ENCODE data around the gene CH25H.

Gene CH25H

GRCh38 chr10:89226891-89227290 is 19.8 kb upstream of the CH25H start:
- H3K4me3 ChIP-seq (ENCODE audit: low read depth, low read length): no peak overlapping the region
- H3K9me3 ChIP-seq (ENCODE audit: control insufficient read depth, insufficient read depth, low read length): peaks cover 5% of the 10 kb centered on the region
- H3K36me3 ChIP-seq (ENCODE audit: control insufficient read depth, insufficient read depth, low read length): no peaks in the 10 kb centered on the region
- no peaks in the 10 kb centered on the region for H3K4me1 ChIP-seq (ENCODE audit: control insufficient read depth, insufficient read depth, low read length)
- no peak overlapping the region for H3K9ac ChIP-seq (ENCODE audit: low read depth, low read length)
- no peaks in the 10 kb centered on the region for H3K27me3 ChIP-seq (ENCODE audit: control insufficient read depth, insufficient read depth, low read length)

GRCh38 chr10:89224739-89225443 is 17.8 kb upstream of the CH25H start:
- Histone ChIP-seq H3K4me1 (ENCODE audit: control insufficient read depth, insufficient read depth, low read length) (no peaks in the 10 kb centered on the region), H3K27me3 (ENCODE audit: control insufficient read depth, insufficient read depth, low read length) (no peaks in the 10 kb centered on the region), H3K9me3 (ENCODE audit: control insufficient read depth, insufficient read depth, low read length) (peaks cover 5% of the 10 kb centered on the region), H3K4me3 (ENCODE audit: low read depth, low read length) (no peak overlapping the region), H3K36me3 (ENCODE audit: control insufficient read depth, insufficient read depth, low read length) (no peaks in the 10 kb centered on the region), H3K9ac (ENCODE audit: low read depth, low read length) (no peak overlapping the region)

DNA sequence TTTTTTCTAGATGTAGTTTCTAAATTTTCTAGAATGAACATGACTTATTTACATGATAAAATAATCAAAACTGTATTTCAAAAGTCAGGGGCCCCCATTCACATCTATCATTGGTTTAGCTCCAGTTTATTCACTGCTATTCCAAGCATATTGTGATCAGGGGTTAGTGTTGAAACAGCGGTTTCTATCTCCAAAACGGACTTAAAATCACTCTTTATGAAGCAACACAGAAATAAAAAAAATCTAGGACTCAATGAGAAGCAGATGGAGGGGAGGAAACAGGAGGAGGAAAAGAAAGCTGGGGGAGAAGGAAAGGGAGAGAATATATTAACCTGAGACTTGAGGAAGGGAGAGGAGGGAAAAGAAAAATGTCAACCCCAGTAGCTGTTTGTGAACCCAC is 14.8 kb upstream of the CH25H start:
- Histone ChIP-seq H3K9ac (ENCODE audit: low read depth, low read length) (no peak overlapping the region), H3K4me3 (ENCODE audit: low read depth, low read length) (no peak overlapping the region), H3K36me3 (ENCODE audit: control insufficient read depth, insufficient read depth, low read length) (no peaks in the 10 kb centered on the region), H3K9me3 (ENCODE audit: control insufficient read depth, insufficient read depth, low read length) (no peaks in the 10 kb centered on the region), H3K27me3 (ENCODE audit: control insufficient read depth, insufficient read depth, low read length) (no peaks in the 10 kb centered on the region), H3K4me1 (ENCODE audit: control insufficient read depth, insufficient read depth, low read length) (no peaks in the 10 kb centered on the region)

DNA sequence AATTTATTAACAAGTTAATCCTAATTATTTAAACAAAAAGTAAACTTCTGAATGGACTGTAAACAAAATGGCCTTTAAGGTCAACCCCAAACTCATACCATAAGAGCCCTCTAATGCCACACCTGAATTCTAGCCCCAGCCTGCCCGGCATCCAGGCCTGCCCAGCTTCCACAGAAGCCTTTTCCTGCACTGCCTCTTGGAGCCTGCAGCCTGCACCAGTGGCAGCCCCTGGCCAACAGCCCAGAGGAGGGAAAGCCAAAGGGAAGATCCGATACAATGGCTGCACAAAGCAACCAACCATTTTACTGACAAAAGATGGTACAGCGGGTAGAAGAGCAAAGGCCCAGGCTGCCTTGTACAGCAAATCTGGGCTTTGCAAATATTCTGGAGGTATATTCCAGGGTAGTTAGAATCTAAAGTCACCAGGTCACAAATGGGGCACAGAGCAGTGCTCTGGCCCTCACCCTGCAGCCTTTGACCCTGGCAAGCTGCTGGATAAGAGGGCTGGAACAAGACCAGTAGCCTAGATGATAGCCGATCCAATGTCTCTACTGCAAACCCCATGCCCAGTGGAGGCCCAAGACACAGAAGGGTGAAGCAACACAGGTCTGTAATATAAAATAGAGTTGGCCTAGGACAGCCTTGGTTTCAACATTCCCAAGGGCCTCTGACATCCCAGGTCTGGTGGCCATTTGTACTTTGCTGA is 12.5 kb upstream of the CH25H start:
- no peaks in the 10 kb centered on the region for H3K9me3 ChIP-seq (ENCODE audit: control insufficient read depth, insufficient read depth, low read length)

DNA sequence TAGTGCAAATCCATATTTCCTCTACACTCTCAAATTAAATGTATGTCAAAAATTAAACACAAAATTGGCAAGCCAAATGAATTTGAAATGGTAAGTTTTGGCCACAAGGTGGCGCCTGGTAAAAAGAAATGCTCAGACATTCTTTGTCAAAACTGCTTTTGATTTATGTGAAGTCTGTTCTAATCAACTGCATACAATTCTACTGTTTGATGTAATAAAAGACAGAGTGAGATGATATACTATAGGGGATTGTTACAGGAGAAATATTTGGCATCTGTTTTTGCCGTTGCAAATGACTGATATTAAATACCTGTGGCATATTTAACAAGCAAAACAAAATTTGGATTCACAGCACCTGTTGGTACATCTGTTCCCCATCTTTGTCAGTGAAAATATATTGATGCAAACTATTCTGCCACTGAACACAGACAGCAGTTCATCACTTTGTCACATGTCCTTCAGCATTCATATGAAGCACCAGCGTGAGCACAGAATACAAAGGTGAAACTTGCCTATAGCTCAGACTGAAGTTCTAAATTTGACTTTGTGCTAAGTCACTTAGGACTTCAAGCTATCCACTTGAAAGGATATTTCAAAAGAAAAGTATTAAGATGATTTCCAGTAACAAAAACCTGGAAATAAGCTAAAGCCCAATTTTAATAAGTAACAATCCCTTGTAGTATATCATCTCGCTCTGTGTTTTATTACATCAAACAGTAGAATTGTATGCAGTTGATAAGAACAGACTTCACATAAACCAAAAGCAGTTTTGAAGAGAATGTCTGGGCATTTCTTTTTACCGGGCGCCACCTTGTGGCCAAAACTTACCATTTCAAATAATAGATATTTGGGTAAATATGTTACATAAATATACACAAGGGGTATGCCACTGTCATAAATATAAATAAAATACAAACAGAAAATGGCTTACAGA is 10.2 kb upstream of the CH25H start:
- no peaks in the 10 kb centered on the region for H3K9me3 ChIP-seq (ENCODE audit: control insufficient read depth, insufficient read depth, low read length)
- no peaks in the 10 kb centered on the region for H3K36me3 ChIP-seq (ENCODE audit: control insufficient read depth, insufficient read depth, low read length)
- H3K4me1 ChIP-seq (ENCODE audit: control insufficient read depth, insufficient read depth, low read length): no peaks in the 10 kb centered on the region
- H3K4me3 ChIP-seq (ENCODE audit: low read depth, low read length): no peak overlapping the region
- H3K27me3 ChIP-seq (ENCODE audit: control insufficient read depth, insufficient read depth, low read length): no peaks in the 10 kb centered on the region
- no peak overlapping the region for H3K9ac ChIP-seq (ENCODE audit: low read depth, low read length)

More for the DNA sequence above, 12.5 kb upstream of the CH25H start:
- Histone ChIP-seq H3K27me3 (ENCODE audit: control insufficient read depth, insufficient read depth, low read length) (no peaks in the 10 kb centered on the region), H3K4me3 (ENCODE audit: low read depth, low read length) (no peak overlapping the region), H3K36me3 (ENCODE audit: control insufficient read depth, insufficient read depth, low read length) (no peaks in the 10 kb centered on the region), H3K4me1 (ENCODE audit: control insufficient read depth, insufficient read depth, low read length) (no peaks in the 10 kb centered on the region), H3K9ac (ENCODE audit: low read depth, low read length) (no peak overlapping the region)

DNA sequence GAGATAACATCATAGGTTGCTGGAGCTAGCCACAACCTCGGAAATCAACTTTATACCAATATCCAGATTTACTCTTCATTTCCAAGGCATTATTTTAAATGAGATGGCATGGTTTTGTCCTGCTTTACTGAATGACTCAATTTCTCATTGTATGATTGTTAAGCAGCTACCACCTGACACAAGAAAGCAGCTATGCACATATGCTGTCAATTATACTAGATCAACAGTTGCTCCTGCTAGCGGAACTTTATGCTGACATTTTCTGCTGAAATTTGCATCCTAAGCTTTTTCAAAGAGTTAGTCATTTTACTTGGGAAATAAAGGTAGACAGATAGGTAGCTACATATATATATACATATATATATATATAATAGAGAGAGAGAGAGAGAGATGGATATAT is 8.9 kb upstream of the CH25H start:
- Histone ChIP-seq H3K9ac (ENCODE audit: low read depth, low read length) (no peak overlapping the region), H3K4me1 (ENCODE audit: control insufficient read depth, insufficient read depth, low read length) (no peaks in the 10 kb centered on the region)

GRCh38 chr10:89215511-89215910 is 8.4 kb upstream of the CH25H start:
- Histone ChIP-seq H3K36me3 (ENCODE audit: control insufficient read depth, insufficient read depth, low read length) (no peaks in the 10 kb centered on the region), H3K9me3 (ENCODE audit: control insufficient read depth, insufficient read depth, low read length) (no peaks in the 10 kb centered on the region), H3K4me3 (ENCODE audit: low read depth, low read length) (no peak overlapping the region), H3K4me1 (ENCODE audit: control insufficient read depth, insufficient read depth, low read length) (no peaks in the 10 kb centered on the region), H3K27me3 (ENCODE audit: control insufficient read depth, insufficient read depth, low read length) (peaks cover 2% of the 10 kb centered on the region), H3K9ac (ENCODE audit: low read depth, low read length) (no peak overlapping the region)

More for the DNA sequence above, 8.9 kb upstream of the CH25H start:
- Histone ChIP-seq H3K27me3 (ENCODE audit: control insufficient read depth, insufficient read depth, low read length) (no peaks in the 10 kb centered on the region), H3K4me3 (ENCODE audit: low read depth, low read length) (no peak overlapping the region), H3K9me3 (ENCODE audit: control insufficient read depth, insufficient read depth, low read length) (no peaks in the 10 kb centered on the region), H3K36me3 (ENCODE audit: control insufficient read depth, insufficient read depth, low read length) (no peaks in the 10 kb centered on the region)

- H3K9me3 ChIP-seq (ENCODE audit: control insufficient read depth, insufficient read depth, low read length): no peaks in the 10 kb centered on the region
- no peaks in the 10 kb centered on the region for H3K4me1 ChIP-seq (ENCODE audit: control insufficient read depth, insufficient read depth, low read length)
- no peak overlapping the region for H3K9ac ChIP-seq (ENCODE audit: low read depth, low read length)
These were observed 7.5 kb upstream of the CH25H start for GRCh38 chr10:89214566-89215165.

DNA sequence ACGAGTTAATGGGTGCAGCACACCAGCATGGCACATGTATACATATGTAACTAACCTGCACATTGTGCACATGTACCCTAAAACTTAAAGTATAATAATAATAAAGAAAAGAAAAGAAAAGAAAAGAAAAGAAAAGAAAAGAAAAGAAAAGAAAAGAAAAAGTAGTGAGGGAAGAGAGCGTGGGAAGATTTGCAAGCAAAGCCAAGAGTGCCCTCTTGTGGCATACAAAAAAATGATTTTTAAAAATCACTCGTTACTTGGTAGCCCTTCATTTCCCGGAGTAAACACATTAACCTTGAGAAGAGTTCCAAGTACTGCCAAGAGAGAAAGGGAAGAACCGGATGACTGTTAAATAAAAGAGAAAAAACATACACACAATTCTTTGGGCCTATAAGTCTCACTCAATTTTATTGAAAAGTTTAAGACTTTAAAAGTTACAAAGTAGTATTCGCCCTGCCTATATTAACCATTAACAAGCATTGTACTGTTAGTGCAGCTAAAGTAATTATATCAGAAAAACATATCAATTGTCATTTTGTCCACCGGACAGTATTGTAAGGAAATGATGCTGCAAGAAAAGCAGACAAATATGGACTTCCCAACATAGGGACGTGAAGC is 6.2 kb upstream of the CH25H start:
- H3K36me3 ChIP-seq (ENCODE audit: control insufficient read depth, insufficient read depth, low read length): no peaks in the 10 kb centered on the region
- H3K4me3 ChIP-seq (ENCODE audit: low read depth, low read length): no peak overlapping the region
- H3K4me1 ChIP-seq (ENCODE audit: control insufficient read depth, insufficient read depth, low read length): no peaks in the 10 kb centered on the region
- no peaks in the 10 kb centered on the region for H3K9me3 ChIP-seq (ENCODE audit: control insufficient read depth, insufficient read depth, low read length)
- no peak overlapping the region for H3K9ac ChIP-seq (ENCODE audit: low read depth, low read length)
- peaks cover 23% of the 10 kb centered on the region for H3K27me3 ChIP-seq (ENCODE audit: control insufficient read depth, insufficient read depth, low read length)

More at GRCh38 chr10:89214566-89215165, 7.5 kb upstream of the CH25H start:
- Histone ChIP-seq H3K4me3 (ENCODE audit: low read depth, low read length) (no peak overlapping the region), H3K27me3 (ENCODE audit: control insufficient read depth, insufficient read depth, low read length) (peaks cover 10% of the 10 kb centered on the region), H3K36me3 (ENCODE audit: control insufficient read depth, insufficient read depth, low read length) (no peaks in the 10 kb centered on the region)

- no peak overlapping the region for H3K4me3 ChIP-seq (ENCODE audit: low read depth, low read length)
- no peaks in the 10 kb centered on the region for H3K9me3 ChIP-seq (ENCODE audit: control insufficient read depth, insufficient read depth, low read length)
- H3K4me1 ChIP-seq (ENCODE audit: control insufficient read depth, insufficient read depth, low read length): peaks cover 7% of the 10 kb centered on the region
- H3K9ac ChIP-seq (ENCODE audit: low read depth, low read length): no peak overlapping the region
- H3K36me3 ChIP-seq (ENCODE audit: control insufficient read depth, insufficient read depth, low read length): no peaks in the 10 kb centered on the region
- peaks cover 47% of the 10 kb centered on the region for H3K27me3 ChIP-seq (ENCODE audit: control insufficient read depth, insufficient read depth, low read length)
These were observed 3.8 kb upstream of the CH25H start for GRCh38 chr10:89210794-89211425.

GRCh38 chr10:89209718-89210117 is 2.6 kb upstream of the CH25H start:
- H3K9me3 ChIP-seq (ENCODE audit: control insufficient read depth, insufficient read depth, low read length): no peaks in the 10 kb centered on the region
- H3K4me1 ChIP-seq (ENCODE audit: control insufficient read depth, insufficient read depth, low read length): peaks cover 8% of the 10 kb centered on the region
- no peaks in the 10 kb centered on the region for H3K36me3 ChIP-seq (ENCODE audit: control insufficient read depth, insufficient read depth, low read length)
- no peak overlapping the region for H3K4me3 ChIP-seq (ENCODE audit: low read depth, low read length)
- H3K27me3 ChIP-seq (ENCODE audit: control insufficient read depth, insufficient read depth, low read length): peaks cover 59% of the 10 kb centered on the region
- H3K9ac ChIP-seq (ENCODE audit: low read depth, low read length): no peak overlapping the region
